Hindlimb muscle (tissue), 1 donor: Measurements from ENCODE around the gene PDE9A. TPM values are rescaled to one million over a fixed set of nuclear protein-coding genes. Genes with fewer than 3 reads are reported as not detected.
"Not testable (repeated sequence)": the region's sequence is repeated elsewhere in the genome, so short reads cannot be mapped to it uniquely, and the experiment has no call there.

Source experiments
- DNase-seq: peaks from one replicate; pipeline ENCODE4 v3.0.0-alpha.2; 2013
- polyA plus RNA-seq: library from polyadenylated mRNA; unstranded; fragments of 120-200 nt; gene quantifications from one replicate; pipeline ENCODE4 v1.2.1, GENCODE V29; 2013; ENCODE audit not compliant: insufficient read length

PDE9A gene
- polyA plus RNA-seq, 1 donor: 7.5 TPM

DNA sequence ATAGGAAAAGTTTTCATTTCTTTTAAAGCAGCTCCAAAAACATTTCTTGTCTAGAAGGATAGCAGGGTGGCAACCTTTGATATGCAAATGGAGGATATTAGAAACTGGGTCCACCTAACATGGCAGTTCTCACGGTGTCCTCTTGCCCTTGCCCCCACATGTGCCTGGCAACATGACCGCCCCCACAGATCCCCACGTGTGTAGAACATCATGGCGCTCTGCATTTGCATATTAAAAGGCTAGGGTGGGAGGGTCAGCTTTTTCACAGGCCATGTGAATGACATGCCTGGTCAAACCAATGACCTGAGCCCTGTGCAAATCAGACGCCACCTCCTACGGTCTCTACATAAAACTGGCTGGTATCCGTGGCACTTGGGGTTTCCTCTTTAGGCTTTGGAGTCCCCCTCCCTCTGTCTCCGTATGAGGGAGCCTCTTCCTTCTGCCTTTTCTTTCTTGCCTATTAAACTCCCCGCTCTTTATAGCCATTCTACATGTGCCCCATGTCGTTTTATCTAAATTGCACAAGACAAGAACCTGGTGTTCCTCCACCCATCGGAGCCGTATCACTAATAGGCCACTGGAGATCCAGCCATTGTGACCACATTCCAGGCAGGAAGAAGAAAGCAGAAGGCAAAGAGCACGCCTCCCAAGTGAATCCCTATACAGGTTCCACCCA, 154.7 kb downstream of the PDE9A start:
- DNase-seq: no peak

DNA sequence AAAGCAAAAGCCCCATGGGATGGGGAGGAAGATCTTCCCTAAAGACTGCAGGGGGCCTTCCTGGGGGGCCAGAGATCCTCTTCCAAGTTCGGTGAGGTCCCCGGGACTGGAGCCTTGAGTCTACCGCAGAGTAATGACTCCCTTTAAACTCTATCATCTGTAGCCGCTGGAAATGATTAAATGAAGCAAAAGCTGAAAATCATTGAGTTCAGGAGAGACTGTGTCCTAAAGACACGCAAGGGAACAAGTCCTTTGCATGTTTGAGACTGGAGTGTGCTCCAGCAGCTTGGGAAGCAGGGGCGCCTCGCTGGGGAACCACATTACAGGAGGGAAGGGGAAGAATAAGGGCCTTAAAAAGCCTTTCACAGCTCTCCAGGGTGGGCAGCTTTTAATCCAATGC, 155.8 kb downstream of the PDE9A start:
- no peak for DNase-seq

DNA sequence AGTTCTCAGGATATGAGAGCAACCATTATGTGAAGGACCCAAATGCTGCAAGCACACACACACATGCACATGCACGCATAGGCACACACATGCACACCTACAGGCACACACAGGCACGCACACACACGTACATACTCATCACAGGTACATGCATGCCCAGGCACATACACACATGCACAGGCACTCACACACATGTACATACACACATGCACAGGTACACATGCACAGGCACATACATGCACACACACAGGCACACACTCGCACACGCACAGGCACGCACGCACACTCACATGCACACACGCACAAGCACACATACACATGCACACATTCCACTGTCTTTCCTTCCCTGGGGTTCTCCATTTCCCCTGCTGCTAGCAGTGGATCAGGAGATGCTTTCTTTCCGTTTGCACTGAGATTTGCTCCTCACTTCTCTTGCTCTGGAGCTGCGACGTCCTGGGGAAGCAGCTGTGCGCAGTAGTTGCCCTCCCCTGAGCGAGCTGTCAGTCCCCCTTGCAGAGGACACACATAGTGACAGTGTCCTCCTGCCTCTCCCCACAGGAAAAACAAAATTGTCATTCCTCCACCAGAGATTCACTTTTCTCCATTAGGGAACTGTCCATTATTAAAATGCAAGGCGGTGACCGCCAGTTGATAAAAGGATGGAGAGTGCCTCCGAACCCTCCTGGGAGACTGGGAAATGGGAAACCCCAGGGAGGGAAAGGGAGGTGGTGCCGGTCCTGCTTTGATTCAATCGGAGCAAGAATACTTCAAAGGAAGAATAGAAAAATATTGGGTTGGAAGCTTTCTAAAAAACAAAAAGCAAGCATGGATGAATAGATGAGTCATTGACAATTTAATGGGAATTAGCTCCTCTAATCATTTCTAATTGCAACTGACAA, 156.4 kb downstream of the PDE9A start:
- DNase-seq: no peak

DNA sequence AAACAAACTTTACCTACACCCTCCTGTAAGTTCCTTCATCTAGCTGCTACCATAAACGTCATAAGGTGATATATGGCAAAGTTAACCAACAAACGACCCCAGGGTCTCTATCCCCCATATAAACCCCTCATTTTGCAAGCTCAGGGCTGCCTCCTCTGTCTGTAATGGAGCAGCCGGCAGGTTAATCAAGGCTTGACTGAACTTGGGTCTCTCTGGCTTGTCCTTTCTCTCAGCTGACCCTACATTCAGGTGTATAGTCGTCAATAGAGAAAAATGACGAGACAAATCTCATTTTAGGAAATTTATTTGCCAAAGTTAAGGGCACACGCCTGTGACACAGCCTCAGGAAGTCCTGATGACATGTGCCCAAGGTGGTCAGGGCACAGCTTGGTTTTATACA, 158.5 kb downstream of the PDE9A start:
- no peak for DNase-seq

DNA sequence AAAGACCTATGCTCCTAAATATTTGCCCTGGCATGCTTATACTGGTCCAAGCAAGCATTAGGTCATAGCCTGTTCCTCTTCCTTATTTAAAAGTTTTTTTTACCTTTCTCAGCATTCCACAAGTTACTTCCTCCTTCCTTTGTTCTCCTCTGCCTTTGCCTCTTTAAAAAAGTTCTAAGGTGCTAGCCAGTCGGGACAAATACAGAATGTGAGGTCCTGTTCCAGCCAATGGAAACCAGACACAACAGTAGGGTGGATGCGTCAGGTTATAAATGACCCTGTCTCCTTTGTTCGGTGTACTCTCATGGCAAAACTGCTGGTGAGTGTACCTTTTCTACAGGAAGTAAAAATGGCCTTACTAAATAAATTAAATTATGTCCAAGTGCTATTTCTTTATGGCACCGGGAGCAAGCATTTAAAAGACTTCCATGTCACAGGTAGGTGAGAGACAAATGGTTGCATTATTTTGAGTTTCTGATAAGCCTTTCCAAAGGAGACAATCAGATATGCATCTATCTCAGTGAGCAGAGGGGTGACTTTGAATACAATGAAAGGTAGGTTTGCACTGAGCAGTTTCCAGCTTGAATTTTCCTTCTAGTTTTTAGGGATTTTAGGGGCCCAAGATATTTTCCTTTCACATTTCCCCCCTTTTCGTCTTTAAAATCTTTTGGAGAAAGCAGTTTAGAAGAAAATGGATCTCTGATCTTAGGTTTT, 159.3 kb downstream of the PDE9A start:
- DNase-seq: not testable (repeated sequence)

DNA sequence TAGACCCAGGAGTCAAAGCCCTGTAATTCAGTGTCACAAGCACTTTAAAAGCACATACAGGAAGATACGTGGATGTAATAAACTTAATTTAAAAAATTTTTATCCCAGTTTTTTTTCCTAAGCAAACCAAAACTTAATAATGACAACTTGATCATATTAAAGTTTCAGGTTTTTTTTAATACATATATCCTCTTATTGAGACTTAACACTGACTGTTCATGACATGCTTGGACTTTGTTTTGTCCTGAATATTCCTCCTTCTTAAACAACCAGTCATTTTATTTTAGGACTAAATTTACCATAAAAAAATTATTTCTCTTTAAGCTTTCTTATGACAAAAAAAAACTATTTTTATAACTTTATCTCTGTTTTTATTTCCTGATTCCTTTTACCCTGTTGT, 161.8 kb downstream of the PDE9A start:
- no peak for DNase-seq

DNA sequence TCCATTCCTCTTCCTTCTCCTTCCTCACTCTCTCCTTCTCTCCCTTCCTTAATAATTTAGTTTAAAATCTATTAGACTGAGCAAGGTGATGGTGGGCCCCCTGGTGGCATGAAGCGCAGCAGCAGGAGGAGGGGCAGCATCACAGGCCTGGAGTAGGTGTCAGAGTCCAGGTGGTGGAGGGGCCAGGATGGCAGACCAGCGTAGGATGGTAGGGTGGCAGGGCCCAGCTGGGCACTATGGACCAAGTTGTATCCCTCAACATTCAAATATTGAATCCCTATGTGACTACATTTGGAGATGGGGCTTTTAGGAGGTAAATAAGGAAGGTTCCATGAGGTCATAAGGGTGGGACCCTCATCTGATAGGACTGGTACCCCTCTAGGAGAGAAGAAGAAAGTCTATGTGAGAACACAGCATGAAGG, 164.9 kb downstream of the PDE9A start:
- peak; percentile 43 for DNase-seq

DNA sequence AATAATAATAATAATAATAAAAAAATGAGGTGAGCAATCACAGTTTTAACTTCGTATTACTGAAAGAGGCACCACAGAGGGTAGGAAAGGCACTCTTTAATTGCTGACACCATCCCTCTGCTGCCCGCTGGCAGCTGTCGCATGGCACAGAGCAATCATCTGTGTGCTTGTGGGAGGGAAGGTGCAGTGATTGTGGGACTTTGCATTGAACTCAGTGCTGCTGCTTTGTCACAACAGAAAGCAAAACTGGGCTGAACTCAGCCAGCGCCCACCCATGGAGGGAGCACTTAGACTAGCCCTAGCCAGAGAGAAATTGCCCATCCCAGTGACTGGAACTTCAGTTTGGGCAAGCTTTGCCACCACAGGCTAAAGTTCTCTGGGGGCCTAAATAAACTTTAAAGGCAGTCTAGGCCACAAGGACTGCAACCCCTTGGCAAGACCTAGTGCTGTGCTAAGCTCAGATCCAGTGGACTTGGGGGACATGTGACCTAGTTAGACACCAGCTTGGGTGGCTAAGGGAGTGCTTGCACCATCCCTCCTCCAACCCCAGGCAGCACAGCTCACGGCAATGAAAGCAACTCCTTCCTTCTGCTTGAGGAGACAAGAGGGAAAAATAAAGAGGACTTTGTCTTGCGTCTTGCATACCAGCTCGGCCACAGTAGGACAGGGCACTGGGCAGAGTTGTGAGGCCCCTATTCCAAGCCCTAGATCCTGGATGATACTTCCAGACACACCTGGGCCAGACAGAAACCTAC, 166.6 kb downstream of the PDE9A start:
- DNase-seq: no peak

DNA sequence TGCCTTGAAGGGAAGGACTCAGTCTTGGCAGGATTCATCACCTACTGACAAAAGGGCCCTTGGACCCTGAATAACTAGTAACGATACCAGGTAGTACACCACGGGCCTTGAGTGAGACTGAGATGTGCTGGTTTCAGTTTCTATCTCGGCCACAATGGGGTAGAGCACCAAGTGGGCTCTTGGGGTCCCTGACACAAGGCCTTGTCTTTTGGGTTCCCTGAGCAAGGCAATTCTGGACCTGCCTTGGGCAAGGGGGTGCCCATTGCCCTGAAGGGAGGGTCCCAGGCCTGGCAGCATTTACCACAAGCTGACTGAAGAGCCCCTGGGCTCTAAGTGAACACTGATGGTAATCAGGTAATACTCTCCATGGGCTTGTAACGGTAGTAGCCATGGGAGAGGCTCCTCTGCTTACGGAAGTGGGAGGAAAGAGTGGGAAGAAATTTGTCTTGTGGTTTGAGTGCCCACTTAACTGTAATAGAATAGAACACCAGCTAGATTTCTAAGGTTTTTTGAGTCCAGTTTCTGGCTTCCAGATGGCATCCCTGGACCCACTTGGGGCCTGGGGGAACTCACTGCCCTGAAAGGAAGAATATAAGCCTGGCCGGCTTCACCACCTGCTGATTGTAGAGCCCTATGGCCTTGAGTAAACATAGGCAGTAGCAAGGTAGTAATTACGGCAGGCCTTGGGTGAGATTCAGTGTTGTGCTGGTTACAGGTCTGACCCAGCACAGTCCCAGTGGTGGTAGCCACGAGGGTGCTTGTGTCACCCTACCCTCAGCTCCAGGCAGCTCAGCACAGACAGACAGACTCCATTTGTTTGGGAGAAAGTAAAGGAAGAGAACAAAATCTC, 167.4 kb downstream of the PDE9A start:
- DNase-seq: no peak

Other genes with a start within 250 kb of the PDE9A start
- gene UBASH3A, start 249.7 kb upstream of the PDE9A start, polyA plus RNA-seq: not detected
- gene RSPH1, start 157.4 kb upstream of the PDE9A start, polyA plus RNA-seq: 0.28 TPM
- 2.5 TPM for gene SLC37A1, start 139.8 kb upstream of the PDE9A start, polyA plus RNA-seq
- gene WDR4, start 225.9 kb downstream of the PDE9A start, polyA plus RNA-seq: 10.0 TPM
- 37.6 TPM for gene NDUFV3, start 239.7 kb downstream of the PDE9A start, polyA plus RNA-seq